ENCODE data around the gene TIA1. TPM values are rescaled to one million over a fixed set of nuclear protein-coding genes. Genes with fewer than 3 reads are reported as not detected.
"Not testable (repeated sequence)": the region's sequence is repeated elsewhere in the genome, so short reads cannot be mapped to it uniquely, and the experiment has no call there.

TIA1 gene
- total RNA-seq, 1 experiment from 2014 or later, result 149 TPM

- H3K36me3 Mint-ChIP-seq (ENCODE audit: insufficient read depth, unreplicated experiment), result peaks cover 83% of the 10 kb centered on the region
- no peaks in the 10 kb centered on the region for H3K27me3 ChIP-seq (replicated peaks; ENCODE audit: control insufficient read depth, insufficient read depth, low read length)
- no peak overlapping the region for H3K4me3 ChIP-seq (ENCODE audit: low read depth, low read length)
- H3K4me1 ChIP-seq, result no peaks in the 10 kb centered on the region
- H3K27me3 Mint-ChIP-seq (ENCODE audit: insufficient read depth, unreplicated experiment), result no peaks in the 10 kb centered on the region
- H3K9me3 Mint-ChIP-seq (ENCODE audit: unreplicated experiment), result no peaks in the 10 kb centered on the region
- ChIA-PET CTCF (no interaction called here), POLR2A (interaction anchor here (0.7 to 0.9 kb wide), 2 partner anchors 11 to 89 kb away, joined by 4 read pairs; partner anchors contain the start of gene SNRPG)
- peaks cover 13% of the 10 kb centered on the region for H3K4me1 Mint-ChIP-seq (ENCODE audit: low read depth, unreplicated experiment)
- H3K4me3 Mint-ChIP-seq (ENCODE audit: unreplicated experiment), result no peak overlapping the region
- no peaks in the 10 kb centered on the region; the same call in none of the 2 replicates for H3K36me3 ChIP-seq (ENCODE audit: control insufficient read depth, insufficient read depth, low read length)
- DNase-seq, result no peak
- no peak overlapping the region for H3K27ac Mint-ChIP-seq (ENCODE audit: unreplicated experiment)
- TF ChIP-seq, protein P1, sequence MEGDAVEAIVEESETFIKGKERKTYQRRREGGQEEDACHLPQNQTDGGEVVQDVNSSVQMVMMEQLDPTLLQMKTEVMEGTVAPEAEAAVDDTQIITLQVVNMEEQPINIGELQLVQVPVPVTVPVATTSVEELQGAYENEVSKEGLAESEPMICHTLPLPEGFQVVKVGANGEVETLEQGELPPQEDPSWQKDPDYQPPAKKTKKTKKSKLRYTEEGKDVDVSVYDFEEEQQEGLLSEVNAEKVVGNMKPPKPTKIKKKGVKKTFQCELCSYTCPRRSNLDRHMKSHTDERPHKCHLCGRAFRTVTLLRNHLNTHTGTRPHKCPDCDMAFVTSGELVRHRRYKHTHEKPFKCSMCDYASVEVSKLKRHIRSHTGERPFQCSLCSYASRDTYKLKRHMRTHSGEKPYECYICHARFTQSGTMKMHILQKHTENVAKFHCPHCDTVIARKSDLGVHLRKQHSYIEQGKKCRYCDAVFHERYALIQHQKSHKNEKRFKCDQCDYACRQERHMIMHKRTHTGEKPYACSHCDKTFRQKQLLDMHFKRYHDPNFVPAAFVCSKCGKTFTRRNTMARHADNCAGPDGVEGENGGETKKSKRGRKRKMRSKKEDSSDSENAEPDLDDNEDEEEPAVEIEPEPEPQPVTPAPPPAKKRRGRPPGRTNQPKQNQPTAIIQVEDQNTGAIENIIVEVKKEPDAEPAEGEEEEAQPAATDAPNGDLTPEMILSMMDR (IDR thresholded peaks at IDR 0.05; ENCODE audit: insufficient read depth in 1 of 2, low read depth in 1 of 2, low read length in 1 of 2, severe bottlenecking in 1 of 2, unreplicated experiment in 1 of 2), result no peak
- no TSS peak for BruUV-seq (replicated peaks)
- intact Hi-C loops (cut with micrococcal nuclease; ENCODE audit: unreplicated experiment), result no loop called here
- H3K9me3 ChIP-seq, result no peaks in the 10 kb centered on the region
These were observed 34.0 kb upstream of the TIA1 start for GRCh38 chr2:70282439-70282838.

DNA sequence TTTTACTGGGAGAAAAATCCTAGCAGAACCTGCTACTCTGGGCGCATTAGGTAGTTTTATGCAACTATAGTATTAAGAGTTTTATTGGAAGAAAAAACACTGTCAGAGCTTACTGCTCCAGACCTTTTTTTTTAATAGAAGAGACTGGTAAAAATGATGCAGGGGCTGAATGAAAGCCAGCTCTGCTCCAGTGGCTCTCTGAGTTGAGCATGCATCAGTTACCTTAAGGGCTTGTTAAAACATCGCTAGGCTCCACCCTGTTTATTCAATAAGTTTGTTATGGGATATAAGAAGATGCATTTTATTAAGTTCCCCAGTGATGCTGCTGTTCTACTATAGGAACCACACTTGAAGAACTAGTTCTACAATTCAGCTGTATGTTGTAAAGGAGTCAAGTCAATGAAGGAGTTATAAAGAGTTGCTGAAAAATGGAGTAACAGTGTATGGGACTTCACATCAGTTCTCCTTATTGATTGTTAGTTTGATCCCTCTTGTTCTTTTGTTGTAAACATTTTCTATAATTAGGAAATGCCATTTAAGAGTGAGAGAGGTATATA is 31.9 kb upstream of the TIA1 start:
- TSS peak; percentile 18 for BruUV-seq (replicated peaks)
- intact Hi-C loops (cut with micrococcal nuclease; ENCODE audit: unreplicated experiment), result no loop called here
- no peak for DNase-seq
- no peak overlapping the region for H3K27ac Mint-ChIP-seq (ENCODE audit: unreplicated experiment)
- H3K36me3 Mint-ChIP-seq (ENCODE audit: insufficient read depth, unreplicated experiment), result peaks cover 83% of the 10 kb centered on the region
- peaks cover 7% of the 10 kb centered on the region for H3K4me1 Mint-ChIP-seq (ENCODE audit: low read depth, unreplicated experiment)
- TF ChIP-seq, protein P1 (IDR thresholded peaks at IDR 0.05; ENCODE audit: insufficient read depth in 1 of 2, low read depth in 1 of 2, low read length in 1 of 2, severe bottlenecking in 1 of 2, unreplicated experiment in 1 of 2), result no peak
- H3K4me3 Mint-ChIP-seq (ENCODE audit: unreplicated experiment), result no peak overlapping the region
- CTCF ChIA-PET, result no interaction called here
- H3K27me3 ChIP-seq (replicated peaks; ENCODE audit: control insufficient read depth, insufficient read depth, low read length), result no peaks in the 10 kb centered on the region
- no peaks in the 10 kb centered on the region for H3K27me3 Mint-ChIP-seq (ENCODE audit: insufficient read depth, unreplicated experiment)
- POLR2A ChIA-PET, result interaction anchor here (1.0 kb wide), 1 partner anchor 13 kb away, joined by 4 read pairs; the partner anchor contains the start of gene SNRPG
- no peak overlapping the region for H3K4me3 ChIP-seq (ENCODE audit: low read depth, low read length)
- H3K4me1 ChIP-seq, result no peaks in the 10 kb centered on the region
- H3K9me3 ChIP-seq, result no peaks in the 10 kb centered on the region
- H3K9me3 Mint-ChIP-seq (ENCODE audit: unreplicated experiment), result no peaks in the 10 kb centered on the region
- H3K36me3 ChIP-seq (ENCODE audit: control insufficient read depth, insufficient read depth, low read length), result peaks cover 2% of the 10 kb centered on the region

DNA sequence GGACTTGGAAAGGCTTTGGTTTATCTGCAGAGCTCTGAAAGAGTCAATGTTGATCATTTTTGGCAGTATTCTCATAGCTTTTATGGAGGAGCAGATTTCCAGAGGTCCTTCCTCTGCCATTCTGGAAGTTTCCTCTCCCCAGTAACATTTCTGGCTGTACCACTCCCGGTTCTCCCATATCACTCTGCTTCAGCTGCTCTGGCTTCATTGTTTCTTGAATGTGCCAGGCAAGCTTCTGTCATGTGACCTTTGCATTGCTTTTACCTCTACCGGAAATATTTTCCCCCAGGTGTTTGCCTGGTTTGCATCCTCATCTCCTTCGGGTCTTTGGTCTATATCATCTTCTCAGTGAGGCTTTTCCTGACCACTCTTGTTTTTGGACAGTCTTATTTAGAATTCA is 21.9 kb upstream of the TIA1 start:
- CTCF ChIA-PET, result interaction anchor here (0.6 to 0.9 kb wide), 4 partner anchors 12 to 1350 kb away, joined by 3 to 4 read pairs (median 3); partner anchors contain the start of genes FAM136A and PCYOX1
- no peak overlapping the region for H3K4me3 ChIP-seq (ENCODE audit: low read depth, low read length)

DNA sequence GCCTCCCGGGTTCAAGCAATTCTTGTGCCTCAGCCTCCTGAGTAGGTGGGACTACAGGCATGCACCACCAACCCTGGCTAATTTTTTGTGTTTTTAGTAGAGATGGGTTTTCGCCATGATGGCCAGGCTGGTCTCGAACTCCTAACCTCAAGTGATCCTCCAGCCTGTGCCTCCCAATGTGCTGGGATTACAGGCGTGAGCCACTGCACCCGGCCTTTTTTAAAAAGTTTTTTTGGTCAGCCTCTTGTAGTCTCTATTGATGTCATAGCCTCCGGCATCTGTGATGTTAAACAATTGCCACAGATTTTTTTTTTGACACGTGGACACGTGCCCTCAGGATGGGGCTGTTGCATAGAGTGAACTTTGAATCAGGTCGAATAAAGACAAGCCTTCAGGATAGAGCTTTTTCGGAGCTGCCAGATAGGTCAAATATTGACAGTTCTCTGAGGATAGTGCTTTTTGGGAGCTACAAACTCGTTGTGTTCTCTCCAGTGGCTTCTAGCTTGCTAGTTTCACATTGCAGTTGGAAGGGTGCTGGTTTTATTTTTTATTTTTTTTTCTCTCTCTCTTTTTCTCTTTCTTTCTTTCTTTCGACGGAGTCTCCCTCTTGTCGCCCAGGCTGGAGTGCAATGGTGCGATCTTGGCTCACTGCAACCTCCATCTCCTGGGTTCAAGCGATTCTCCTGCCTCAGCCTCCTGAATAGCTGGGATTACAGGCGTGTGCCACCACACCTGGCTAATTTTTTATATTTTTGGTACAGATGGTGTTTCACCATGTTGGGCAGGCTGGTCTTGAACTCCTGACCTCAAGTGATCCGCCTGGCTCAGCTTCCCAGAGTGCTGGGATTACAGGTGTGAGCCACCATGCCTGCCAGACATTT is 21.2 kb upstream of the TIA1 start:
- peaks cover 11% of the 10 kb centered on the region for H3K9me3 Mint-ChIP-seq (ENCODE audit: unreplicated experiment)
- DNase-seq; H3K36me3 ChIP-seq (ENCODE audit: control insufficient read depth, insufficient read depth, low read length); H3K4me1 Mint-ChIP-seq (ENCODE audit: low read depth, unreplicated experiment); H3K27me3 Mint-ChIP-seq (ENCODE audit: insufficient read depth, unreplicated experiment); H3K9me3 ChIP-seq; H3K4me3 Mint-ChIP-seq (ENCODE audit: unreplicated experiment); intact Hi-C loops (cut with micrococcal nuclease; ENCODE audit: unreplicated experiment); BruUV-seq (replicated peaks); H3K27ac Mint-ChIP-seq (ENCODE audit: unreplicated experiment); H3K4me3 ChIP-seq (ENCODE audit: low read depth, low read length); H3K4me1 ChIP-seq; H3K27me3 ChIP-seq (replicated peaks; ENCODE audit: control insufficient read depth, insufficient read depth, low read length): not testable (repeated sequence)
- peaks cover 40% of the 10 kb centered on the region for H3K36me3 Mint-ChIP-seq (ENCODE audit: insufficient read depth, unreplicated experiment)
- POLR2A ChIA-PET, result interaction anchor here (0.9 to 1.0 kb wide), 2 partner anchors 12 to 24 kb away, joined by 4 to 10 read pairs; partner anchors contain the start of genes PCYOX1 and SNRPG
- CTCF ChIA-PET, result interaction anchor here (0.6 to 0.9 kb wide), 3 partner anchors 12 to 32 kb away, joined by 3 to 4 read pairs (median 3); partner anchors contain the start of genes FAM136A and PCYOX1

More for the DNA sequence above, 21.9 kb upstream of the TIA1 start:
- intact Hi-C loops (cut with micrococcal nuclease; ENCODE audit: unreplicated experiment), result no loop called here
- Mint-ChIP-seq H3K9me3 (ENCODE audit: unreplicated experiment) (peaks cover 11% of the 10 kb centered on the region), H3K4me3 (ENCODE audit: unreplicated experiment) (no peak overlapping the region), H3K27me3 (ENCODE audit: insufficient read depth, unreplicated experiment) (no peaks in the 10 kb centered on the region), H3K4me1 (ENCODE audit: low read depth, unreplicated experiment) (no peaks in the 10 kb centered on the region), H3K36me3 (ENCODE audit: insufficient read depth, unreplicated experiment) (peaks cover 43% of the 10 kb centered on the region), H3K27ac (ENCODE audit: unreplicated experiment) (no peak overlapping the region)
- no peaks in the 10 kb centered on the region for H3K27me3 ChIP-seq (replicated peaks; ENCODE audit: control insufficient read depth, insufficient read depth, low read length)
- TF ChIP-seq, protein P1 (IDR thresholded peaks at IDR 0.05; ENCODE audit: insufficient read depth in 1 of 2, low read depth in 1 of 2, low read length in 1 of 2, severe bottlenecking in 1 of 2, unreplicated experiment in 1 of 2), result no peak
- no peaks in the 10 kb centered on the region for H3K4me1 ChIP-seq
- no TSS peak for BruUV-seq (replicated peaks)
- no peaks in the 10 kb centered on the region for H3K9me3 ChIP-seq
- POLR2A ChIA-PET, result interaction anchor here (0.9 to 1.0 kb wide), 2 partner anchors 13 to 23 kb away, joined by 4 to 10 read pairs; partner anchors contain the start of genes PCYOX1 and SNRPG
- DNase-seq, result no peak
- no peaks in the 10 kb centered on the region; the same call in 1 of the 2 replicates for H3K36me3 ChIP-seq (ENCODE audit: control insufficient read depth, insufficient read depth, low read length)

Data from Caco-2 (cell line).